ENCODE measurements around the gene ZNF543. TPM values are rescaled to one million over a fixed set of nuclear protein-coding genes. Genes with fewer than 3 reads are reported as not detected.

Gene ZNF543
- polyA plus RNA-seq, 1 of the 3 experiments (the other 2 are of a cell fraction): 1.2 TPM

DNA sequence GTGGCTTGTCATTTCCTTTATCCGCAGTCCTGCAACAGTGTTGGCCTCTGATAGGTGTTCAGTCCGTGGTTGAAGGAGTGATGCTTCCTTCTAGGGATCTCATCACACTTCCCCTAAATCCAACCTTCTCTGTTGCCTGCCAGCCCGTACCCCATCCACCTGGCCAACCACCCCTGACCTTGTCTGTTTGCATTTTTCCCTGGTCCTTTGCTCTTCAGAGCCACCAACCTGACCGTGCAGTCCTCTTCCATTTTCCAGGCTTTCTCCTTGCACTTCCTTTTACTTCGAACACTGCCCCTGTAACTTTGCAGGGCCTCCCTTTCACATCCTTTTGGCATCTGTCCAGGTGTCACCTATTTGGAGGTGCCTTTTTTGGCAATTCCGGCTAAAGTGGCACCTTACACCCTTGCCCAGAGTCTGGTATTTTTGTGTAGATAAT lies 39.3 kb upstream of the ZNF543 start:
- 1% methylated on average over 6 of the region's 6 CpGs for WGBS (ENCODE audit: low lambda C conversion rate)
- H3K9me3 ChIP-seq: no peaks in the 10 kb centered on the region
- H2AFZ ChIP-seq (ENCODE audit: low read depth): no peak overlapping the region
- H3K9me2 ChIP-seq: no peaks in the 10 kb centered on the region
- H3K4me2 ChIP-seq: peak overlapping the region; percentile 94
- H3K4me3 ChIP-seq (ENCODE audit: low read depth in 2 of 2, low read length in 1 of 2): peak overlapping the region; percentile 66 to 75
- H3K27ac ChIP-seq (ENCODE audit: low read depth in 2 of 2, low read length in 1 of 2): peak overlapping the region; percentile 87 to 99
- H3F3A ChIP-seq (replicated peaks; ENCODE audit: insufficient read depth): peaks cover 8% of the 10 kb centered on the region
- H3K36me3 ChIP-seq (replicated peaks in 1 of 2; ENCODE audit: control insufficient read depth in 1 of 2, insufficient read depth in 2 of 2, low read length in 1 of 2): peaks cover 23 to 27% of the 10 kb centered on the region in 2 experiments
- TF ChIP-seq RAD21 (IDR thresholded peaks at IDR 0.05; ENCODE audit: low read length) (no peak), POLR2AphosphoS5 (IDR thresholded peaks at IDR 0.05; ENCODE audit: low read depth, low read length) (no peak), SIN3A (IDR thresholded peaks at IDR 0.05; ENCODE audit: borderline replicate concordance, low read depth, low read length) (no peak), USF1 (IDR thresholded peaks at IDR 0.05; ENCODE audit: borderline replicate concordance, low read depth) (no peak), EZH2phosphoT487 (IDR thresholded peaks at IDR 0.05; ENCODE audit: borderline replicate concordance, low read depth) (no peak), YY1 (IDR thresholded peaks at IDR 0.05; ENCODE audit: low read depth) (no peak), MXI1 (IDR thresholded peaks at IDR 0.05; ENCODE audit: low read depth, low read length) (no peak), TCF12 (IDR thresholded peaks at IDR 0.05) (no peak)
- TF ChIP-seq, protein P1, sequence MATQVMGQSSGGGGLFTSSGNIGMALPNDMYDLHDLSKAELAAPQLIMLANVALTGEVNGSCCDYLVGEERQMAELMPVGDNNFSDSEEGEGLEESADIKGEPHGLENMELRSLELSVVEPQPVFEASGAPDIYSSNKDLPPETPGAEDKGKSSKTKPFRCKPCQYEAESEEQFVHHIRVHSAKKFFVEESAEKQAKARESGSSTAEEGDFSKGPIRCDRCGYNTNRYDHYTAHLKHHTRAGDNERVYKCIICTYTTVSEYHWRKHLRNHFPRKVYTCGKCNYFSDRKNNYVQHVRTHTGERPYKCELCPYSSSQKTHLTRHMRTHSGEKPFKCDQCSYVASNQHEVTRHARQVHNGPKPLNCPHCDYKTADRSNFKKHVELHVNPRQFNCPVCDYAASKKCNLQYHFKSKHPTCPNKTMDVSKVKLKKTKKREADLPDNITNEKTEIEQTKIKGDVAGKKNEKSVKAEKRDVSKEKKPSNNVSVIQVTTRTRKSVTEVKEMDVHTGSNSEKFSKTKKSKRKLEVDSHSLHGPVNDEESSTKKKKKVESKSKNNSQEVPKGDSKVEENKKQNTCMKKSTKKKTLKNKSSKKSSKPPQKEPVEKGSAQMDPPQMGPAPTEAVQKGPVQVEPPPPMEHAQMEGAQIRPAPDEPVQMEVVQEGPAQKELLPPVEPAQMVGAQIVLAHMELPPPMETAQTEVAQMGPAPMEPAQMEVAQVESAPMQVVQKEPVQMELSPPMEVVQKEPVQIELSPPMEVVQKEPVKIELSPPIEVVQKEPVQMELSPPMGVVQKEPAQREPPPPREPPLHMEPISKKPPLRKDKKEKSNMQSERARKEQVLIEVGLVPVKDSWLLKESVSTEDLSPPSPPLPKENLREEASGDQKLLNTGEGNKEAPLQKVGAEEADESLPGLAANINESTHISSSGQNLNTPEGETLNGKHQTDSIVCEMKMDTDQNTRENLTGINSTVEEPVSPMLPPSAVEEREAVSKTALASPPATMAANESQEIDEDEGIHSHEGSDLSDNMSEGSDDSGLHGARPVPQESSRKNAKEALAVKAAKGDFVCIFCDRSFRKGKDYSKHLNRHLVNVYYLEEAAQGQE (IDR thresholded peaks at IDR 0.05; ENCODE audit: low read depth, low read length): no peak
- TF ChIP-seq, protein P2, sequence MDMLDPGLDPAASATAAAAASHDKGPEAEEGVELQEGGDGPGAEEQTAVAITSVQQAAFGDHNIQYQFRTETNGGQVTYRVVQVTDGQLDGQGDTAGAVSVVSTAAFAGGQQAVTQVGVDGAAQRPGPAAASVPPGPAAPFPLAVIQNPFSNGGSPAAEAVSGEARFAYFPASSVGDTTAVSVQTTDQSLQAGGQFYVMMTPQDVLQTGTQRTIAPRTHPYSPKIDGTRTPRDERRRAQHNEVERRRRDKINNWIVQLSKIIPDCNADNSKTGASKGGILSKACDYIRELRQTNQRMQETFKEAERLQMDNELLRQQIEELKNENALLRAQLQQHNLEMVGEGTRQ (IDR thresholded peaks at IDR 0.05; ENCODE audit: borderline replicate concordance, low read depth, low read length): no peak
- TF ChIP-seq, protein P3, sequence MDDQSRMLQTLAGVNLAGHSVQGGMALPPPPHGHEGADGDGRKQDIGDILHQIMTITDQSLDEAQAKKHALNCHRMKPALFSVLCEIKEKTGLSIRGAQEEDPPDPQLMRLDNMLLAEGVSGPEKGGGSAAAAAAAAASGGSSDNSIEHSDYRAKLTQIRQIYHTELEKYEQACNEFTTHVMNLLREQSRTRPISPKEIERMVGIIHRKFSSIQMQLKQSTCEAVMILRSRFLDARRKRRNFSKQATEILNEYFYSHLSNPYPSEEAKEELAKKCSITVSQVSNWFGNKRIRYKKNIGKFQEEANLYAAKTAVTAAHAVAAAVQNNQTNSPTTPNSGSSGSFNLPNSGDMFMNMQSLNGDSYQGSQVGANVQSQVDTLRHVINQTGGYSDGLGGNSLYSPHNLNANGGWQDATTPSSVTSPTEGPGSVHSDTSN (IDR thresholded peaks at IDR 0.05): no peak
- DNase-seq: peak; percentile 14
- H4K20me1 ChIP-seq (ENCODE audit: insufficient read depth): peaks cover 41% of the 10 kb centered on the region
- POLR2A ChIA-PET: no interaction called here
- no peaks in the 10 kb centered on the region for H3K27me3 ChIP-seq (ENCODE audit: insufficient read depth)
- H3K4me1 ChIP-seq (ENCODE audit: control insufficient read depth in 1 of 2, insufficient read depth in 2 of 2, low read depth in 1 of 2, low read length in 1 of 2): peaks cover 0 to 9% of the 10 kb centered on the region in 2 experiments; a peak in 2 of 4 replicates
- peak overlapping the region; percentile 95 for H3K9ac ChIP-seq
- CTCF ChIA-PET: no interaction called here
- peaks cover 66% of the 10 kb centered on the region for H3K79me2 ChIP-seq (ENCODE audit: insufficient read depth)

All from SK-N-SH (cell line).